Neutrophil (primary cell): Measurements from ENCODE around the gene GBA3.

Experiments used
- H3K27ac ChIP-seq: fragments of 200-600 bp; sonication (generic); 2 replicates; pipeline ENCODE4 v1.5.1; 2016; ENCODE audit warnings: mild to moderate bottlenecking, moderate library complexity
- H3K27me3 ChIP-seq: fragments of 200-600 bp; sonication (generic); 2 replicates; pipeline ENCODE4 v1.6.0; 2016; ENCODE audit warnings: mild to moderate bottlenecking
- H3K36me3 ChIP-seq: fragments of 200-600 bp; sonication (generic); 2 replicates; pipeline ENCODE4 v1.5.1; 2017
- H3K4me1 ChIP-seq, 2 experiments: fragments of 200-600 bp in 1 of 2; sonication (generic) in 1 of 2; 1 replicate in 1 of 2; 2 replicates in 1 of 2; pipeline versions ENCODE4 v1.5.1 to v1.6.1; 2013 to 2016; ENCODE audit warnings: low read depth in 1 of 2, low read length in 1 of 2, mild to moderate bottlenecking in 1 of 2, moderate library complexity in 1 of 2; ENCODE audit not compliant: control insufficient read depth in 1 of 2, insufficient read depth in 1 of 2
- H3K4me3 ChIP-seq, 2 experiments: fragments of 200-600 bp in 1 of 2; sonication (generic) in 1 of 2; 1 replicate in 1 of 2; 2 replicates in 1 of 2; pipeline ENCODE4 v1.5.1; 2013 to 2016; ENCODE audit warnings: low read depth in 1 of 2, low read length in 1 of 2, mild to moderate bottlenecking in 1 of 2, moderate library complexity in 1 of 2
- H3K9me3 ChIP-seq: fragments of 200-600 bp; sonication (generic); 2 replicates; pipeline ENCODE4 v1.5.1; 2016
- CTCF ChIP-seq: fragments of 200-600 bp; sonication (generic); IDR thresholded peaks from 2 replicates; pipeline ENCODE4 v1.5.1; 2016; ENCODE audit warnings: antibody characterized with exemption

Gene GBA3

DNA sequence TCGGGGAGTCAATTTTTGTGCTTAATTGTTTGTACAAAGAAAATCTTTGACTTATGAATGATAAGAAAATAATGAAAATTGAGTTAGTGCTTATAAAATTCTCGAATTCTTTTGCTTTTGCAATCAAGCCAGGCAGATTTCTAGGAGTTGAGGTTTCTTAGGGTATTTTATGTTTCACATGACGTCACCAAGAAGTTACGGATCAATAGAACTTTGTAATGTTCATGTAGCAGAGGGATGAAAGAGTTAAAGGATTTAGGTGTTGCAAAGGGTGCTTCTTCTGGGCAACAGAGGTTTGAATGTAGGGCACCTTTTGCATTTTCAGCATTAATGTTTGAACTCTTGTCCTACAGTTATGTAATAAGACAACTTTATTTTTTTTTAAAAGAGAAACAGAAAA lies 19.4 kb downstream of the GBA3 start:
- no peaks in the 10 kb centered on the region for H3K27me3 ChIP-seq
- H3K4me1 ChIP-seq: no peaks in the 10 kb centered on the region
- H3K27ac ChIP-seq: no peak overlapping the region
- H3K36me3 ChIP-seq: no peaks in the 10 kb centered on the region
- H3K4me3 ChIP-seq: no peak overlapping the region
- H3K9me3 ChIP-seq: no peaks in the 10 kb centered on the region
- no peak for TF ChIP-seq CTCF

DNA sequence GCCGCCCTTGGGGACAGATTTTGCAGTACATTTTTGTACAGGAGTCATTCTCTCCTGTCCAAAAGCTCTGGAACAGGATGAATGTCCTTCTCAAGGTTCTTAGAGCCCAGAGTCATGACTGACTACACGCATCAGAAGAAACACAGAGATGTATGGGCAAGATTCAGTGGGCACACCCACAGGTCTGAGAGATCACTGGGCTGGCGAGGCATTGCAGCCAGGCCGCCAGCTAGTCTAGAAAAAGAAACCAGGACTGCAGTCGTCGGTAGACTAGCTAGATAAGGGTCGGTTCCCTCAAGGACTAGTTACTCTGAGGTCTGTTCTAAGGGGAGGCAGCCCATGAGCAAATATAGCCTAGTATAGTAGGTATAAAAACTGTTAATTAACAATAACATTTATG lies 19.8 kb downstream of the GBA3 start:
- Histone ChIP-seq H3K27me3 (no peaks in the 10 kb centered on the region), H3K4me3 (no peak overlapping the region), H3K27ac (no peak overlapping the region), H3K4me1 (no peaks in the 10 kb centered on the region), H3K9me3 (no peaks in the 10 kb centered on the region), H3K36me3 (no peaks in the 10 kb centered on the region)
- no peak for TF ChIP-seq CTCF

DNA sequence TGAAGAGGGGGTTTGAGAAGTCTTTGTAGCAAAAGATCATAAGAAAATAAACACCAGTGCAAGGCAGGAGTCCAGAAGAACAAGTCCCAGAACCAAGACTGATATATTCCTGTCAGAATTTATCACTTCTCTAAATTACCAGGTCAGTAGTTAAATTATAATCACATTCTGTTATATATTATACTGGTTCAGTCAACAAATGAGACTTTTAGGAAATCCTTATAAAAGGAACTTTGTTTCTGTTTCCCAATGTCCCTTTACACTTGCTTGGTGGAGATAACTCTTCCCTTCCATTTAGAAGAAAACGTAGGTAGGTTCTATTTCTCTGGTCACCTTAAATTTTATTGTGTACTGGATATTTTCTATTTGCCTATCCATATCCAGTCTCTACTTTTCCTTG lies 21.1 kb downstream of the GBA3 start:
- no peaks in the 10 kb centered on the region for H3K4me1 ChIP-seq

DNA sequence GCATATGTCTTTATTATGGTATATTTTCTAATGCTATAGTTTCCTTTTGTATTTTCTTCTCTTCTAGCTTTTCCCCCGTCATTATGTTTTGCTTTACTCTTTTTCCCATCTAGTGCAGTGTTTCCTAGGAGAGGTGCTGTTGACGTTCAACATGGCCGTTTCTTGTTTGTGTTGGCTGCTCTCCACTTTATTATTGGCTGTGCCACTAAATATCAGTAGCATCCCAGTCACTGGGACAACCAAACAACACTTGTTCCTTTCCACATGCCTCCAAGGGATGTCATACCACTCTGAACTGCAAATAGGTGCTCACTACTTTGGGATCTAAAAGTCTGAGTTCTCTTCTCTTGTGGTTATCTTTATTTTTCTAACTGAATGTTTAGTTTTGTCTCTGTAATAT lies 26.5 kb downstream of the GBA3 start:
- no peaks in the 10 kb centered on the region for H3K27me3 ChIP-seq
- H3K4me1 ChIP-seq: no peaks in the 10 kb centered on the region
- H3K9me3 ChIP-seq: no peaks in the 10 kb centered on the region
- H3K4me3 ChIP-seq: no peak overlapping the region
- TF ChIP-seq CTCF: no peak
- no peak overlapping the region for H3K27ac ChIP-seq
- no peaks in the 10 kb centered on the region for H3K36me3 ChIP-seq

More for the DNA sequence above, 21.1 kb downstream of the GBA3 start:
- Histone ChIP-seq H3K4me3 (no peak overlapping the region), H3K9me3 (no peaks in the 10 kb centered on the region), H3K27me3 (no peaks in the 10 kb centered on the region), H3K36me3 (no peaks in the 10 kb centered on the region), H3K27ac (no peak overlapping the region)
- TF ChIP-seq CTCF: no peak

DNA sequence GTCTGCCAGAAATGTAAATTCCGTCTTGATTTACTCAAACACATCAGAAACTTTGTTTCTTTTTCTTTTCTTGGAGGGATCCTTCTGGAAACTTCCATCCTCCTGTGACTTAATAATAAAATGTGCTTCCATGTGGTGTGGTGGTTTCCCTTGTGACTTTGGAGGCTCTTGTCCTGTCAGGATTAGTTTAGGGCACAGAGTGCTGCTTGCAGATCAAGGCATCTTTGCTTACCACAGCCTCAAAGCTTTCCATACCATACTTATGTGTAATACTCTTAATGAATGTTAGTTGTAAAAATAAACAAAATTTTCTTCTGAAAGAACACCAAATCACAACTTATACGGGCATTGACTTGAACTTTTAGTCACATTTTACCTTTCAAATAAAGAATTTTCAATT lies 27.4 kb downstream of the GBA3 start:
- H3K4me1 ChIP-seq: no peaks in the 10 kb centered on the region
- H3K27me3 ChIP-seq: no peaks in the 10 kb centered on the region
- no peak overlapping the region for H3K4me3 ChIP-seq
- no peaks in the 10 kb centered on the region for H3K9me3 ChIP-seq
- no peak for TF ChIP-seq CTCF
- no peaks in the 10 kb centered on the region for H3K36me3 ChIP-seq
- H3K27ac ChIP-seq: no peak overlapping the region

DNA sequence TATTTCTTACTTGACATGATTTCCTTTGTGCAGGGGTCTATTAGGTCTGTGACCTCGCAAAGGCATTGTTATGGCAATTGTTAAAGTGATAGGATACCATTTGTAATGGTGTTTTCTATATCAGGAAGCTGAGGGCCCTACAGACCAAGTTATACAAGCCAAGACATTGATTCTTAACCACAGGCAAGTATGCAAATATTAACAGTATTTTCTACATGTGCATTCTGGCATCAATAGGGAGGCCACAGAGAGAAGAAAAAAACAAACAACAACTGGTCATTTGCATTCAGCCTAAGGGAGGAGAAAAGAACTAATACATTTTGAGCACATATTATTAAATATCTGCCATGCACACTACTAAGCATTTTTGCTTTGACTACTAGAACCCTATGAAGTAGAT lies 28.5 kb downstream of the GBA3 start:
- Histone ChIP-seq H3K4me3 (no peak overlapping the region), H3K27ac (no peak overlapping the region), H3K36me3 (no peaks in the 10 kb centered on the region), H3K9me3 (no peaks in the 10 kb centered on the region), H3K27me3 (no peaks in the 10 kb centered on the region), H3K4me1 (no peaks in the 10 kb centered on the region)
- TF ChIP-seq CTCF: no peak
